Liver (tissue), 9 donors: ENCODE data around the gene SIK1. TPM values are rescaled to one million over a fixed set of nuclear protein-coding genes. Genes with fewer than 3 reads are reported as not detected.

ENCODE experiments used
- DNase-seq: peaks from one replicate; pipeline ENCODE4 v3.0.0-alpha.2; 2017; ENCODE audit warnings: low spot score
- H3K27ac ChIP-seq, 2 donors: one replicate each; pipeline ENCODE4 v1.7.0; 2013; ENCODE audit warnings: inconsistent platforms in 2 of 2, low read length in 2 of 2, control low read depth in 1 of 2, low read depth in 1 of 2, mild to moderate bottlenecking in 1 of 2
- H3K27me3 ChIP-seq, 4 donors: one replicate each; pipeline versions ENCODE4 v1.6.1 to v1.7.0; 2013; ENCODE audit warnings: low read length in 3 of 4, inconsistent platforms in 1 of 4, mild to moderate bottlenecking in 1 of 4, moderate library complexity in 1 of 4; ENCODE audit not compliant: control insufficient read depth in 4 of 4, insufficient read depth in 4 of 4
- H3K36me3 ChIP-seq, 4 donors: one replicate each; pipeline versions ENCODE4 v1.6.1 to v1.7.0; 2013; ENCODE audit warnings: low read length in 3 of 4, mild to moderate bottlenecking in 3 of 4, low read depth in 1 of 4, moderate library complexity in 1 of 4; ENCODE audit not compliant: control insufficient read depth in 4 of 4, insufficient read depth in 3 of 4
- H3K4me1 ChIP-seq, 4 donors: one replicate each; pipeline versions ENCODE4 v1.6.1 to v1.7.0; 2013; ENCODE audit warnings: low read length in 3 of 4, mild to moderate bottlenecking in 3 of 4, moderate library complexity in 1 of 4; ENCODE audit not compliant: control insufficient read depth in 4 of 4, insufficient read depth in 4 of 4
- H3K4me3 ChIP-seq, 3 donors: one replicate each; pipeline versions ENCODE4 v1.6.1 to v1.7.0; 2013; ENCODE audit warnings: low read length in 3 of 3, control low read depth in 1 of 3, low read depth in 1 of 3, mild to moderate bottlenecking in 1 of 3
- H3K9ac ChIP-seq, 2 donors: one replicate each; pipeline ENCODE4 v1.7.0; 2013; ENCODE audit warnings: low read length in 2 of 2, mild to moderate bottlenecking in 2 of 2, moderate library complexity in 2 of 2, control low read depth in 1 of 2, low read depth in 1 of 2
- H3K9me3 ChIP-seq, 4 donors: one replicate each; pipeline versions ENCODE4 v1.6.1 to v1.7.0; 2013; ENCODE audit warnings: low read length in 3 of 4; ENCODE audit not compliant: control insufficient read depth in 4 of 4
- ATF3 ChIP-seq: IDR thresholded peaks from 2 replicates; pipeline ENCODE4 v1.6.1; 2016; ENCODE audit warnings: antibody characterized with exemption
- CTCF ChIP-seq: fragments of 150-350 bp; IDR thresholded peaks from 2 replicates; pipeline ENCODE4 v1.5.1; 2017; ENCODE audit warnings: improper control_type of control experiment, low read depth, low read length; ENCODE audit not compliant: missing input control
- FOXA1 ChIP-seq: IDR thresholded peaks from 2 replicates; pipeline ENCODE4 v1.6.1; 2016; ENCODE audit warnings: antibody characterized with exemption
- FOXA2 ChIP-seq: IDR thresholded peaks from 2 replicates; pipeline ENCODE4 v1.6.1; 2016; ENCODE audit warnings: antibody characterized with exemption
- GABPA ChIP-seq, 2 donors: IDR thresholded peaks in 1 of 2; conservative IDR thresholded peaks in 1 of 2; 2 replicates each; pipeline ENCODE4 v1.6.1; 2016; ENCODE audit warnings: antibody characterized with exemption in 2 of 2, mild to moderate bottlenecking in 1 of 2, moderate library complexity in 1 of 2
- HNF4A ChIP-seq, 2 donors: conservative IDR thresholded peaks; 2 replicates each; pipeline ENCODE4 v1.6.1; 2016; ENCODE audit warnings: antibody characterized with exemption in 2 of 2, mild to moderate bottlenecking in 2 of 2
- HNF4G ChIP-seq: IDR thresholded peaks from 2 replicates; pipeline ENCODE4 v1.6.1; 2016; ENCODE audit warnings: antibody characterized with exemption
- JUND ChIP-seq, 2 donors: IDR thresholded peaks; 2 replicates each; pipeline ENCODE4 v1.6.1; 2016; ENCODE audit warnings: antibody characterized with exemption in 2 of 2
- MAX ChIP-seq: IDR thresholded peaks from 2 replicates; pipeline ENCODE4 v1.6.1; 2016; ENCODE audit warnings: antibody characterized with exemption
- NR2F2 ChIP-seq: IDR thresholded peaks from 2 replicates; pipeline ENCODE4 v1.6.1; 2016; ENCODE audit warnings: antibody characterized with exemption
- RAD21 ChIP-seq, 2 donors: IDR thresholded peaks; 2 replicates each; pipeline ENCODE4 v1.6.1; 2016; ENCODE audit warnings: antibody characterized with exemption in 2 of 2, mild to moderate bottlenecking in 2 of 2
- REST ChIP-seq: IDR thresholded peaks from 2 replicates; pipeline ENCODE4 v1.6.1; 2016; ENCODE audit warnings: antibody characterized with exemption, mild to moderate bottlenecking
- RXRA ChIP-seq, 2 donors: IDR thresholded peaks; 2 replicates each; pipeline ENCODE4 v1.6.1; 2017 to 2018; ENCODE audit warnings: antibody characterized with exemption in 2 of 2, mild to moderate bottlenecking in 1 of 2
- SP1 ChIP-seq: IDR thresholded peaks from 2 replicates; pipeline ENCODE4 v1.6.1; 2018; ENCODE audit warnings: antibody characterized with exemption, mild to moderate bottlenecking
- ZBTB33 ChIP-seq: IDR thresholded peaks from 2 replicates; pipeline ENCODE4 v1.6.1; 2016; ENCODE audit warnings: antibody characterized with exemption
- WGBS: extraction: QIAGEN DNeasy Blood & Tissue Kit; methylation state at CpG from one replicate; pipeline ENCODE4 v1.1.7; 2013; 5-methylcytosine and 5-hydroxymethylcytosine counted together
- polyA plus RNA-seq, 2 donors: library from polyadenylated mRNA; stranded (reverse) in 1 of 2; unstranded in 1 of 2; fragments of 200-250 nt in 1 of 2; fragments of >200 nt in 1 of 2; fragmentation: Nextera tagmentation in 1 of 2; extraction: Ambion mirVana in 1 of 2; gene quantifications; one replicate each; pipeline versions ENCODE4 v1.2.1 to v1.2.3, GENCODE V29; 2013 to 2015
- total RNA-seq, 2 donors: library from RNA; depleted of rRNA; stranded (reverse); fragments of >200 nt; gene quantifications; one replicate each; pipeline ENCODE4 v1.2.3, GENCODE V29; 2014
- donor health status: healthy.
- donor health status: healthy.
- donor health status: healthy.
- donor health status: healthy.
- donor health status: healthy.

SIK1 gene
- total and polyA plus RNA-seq, 4 donors: 0.53 to 1.8 (median 1.3) TPM

GRCh38 chr21:43374228-43374885, 52.6 kb downstream of the SIK1 start:
- Histone ChIP-seq H3K4me3 (no peak overlapping the region), H3K27me3 (no peaks in the 10 kb centered on the region), H3K9me3 (no peaks in the 10 kb centered on the region), H3K36me3 (no peaks in the 10 kb centered on the region), H3K9ac (no peak overlapping the region), H3K4me1 (no peaks in the 10 kb centered on the region), H3K27ac (no peak overlapping the region)
- WGBS: 96% methylated on average over 16 of the region's 16 CpGs
- TF ChIP-seq HNF4A (conservative IDR thresholded peaks at IDR 0.05) (no peak), JUND (IDR thresholded peaks at IDR 0.05) (no peak)
- DNase-seq: no peak

GRCh38 chr21:43373362-43374227, 53.3 kb downstream of the SIK1 start:
- no peak for DNase-seq
- no peaks in the 10 kb centered on the region for H3K9me3 ChIP-seq
- no peak overlapping the region for H3K4me3 ChIP-seq
- TF ChIP-seq FOXA2 (no peak), CTCF (no peak), JUND (IDR thresholded peaks at IDR 0.05) (no peak)
- no peaks in the 10 kb centered on the region for H3K27me3 ChIP-seq
- no peaks in the 10 kb centered on the region for H3K4me1 ChIP-seq
- H3K9ac ChIP-seq: no peak overlapping the region
- WGBS: 88% methylated on average over 21 of the region's 21 CpGs
- no peak overlapping the region for H3K27ac ChIP-seq
- H3K36me3 ChIP-seq: no peaks in the 10 kb centered on the region

GRCh38 chr21:43372663-43373361, 54.1 kb downstream of the SIK1 start:
- Histone ChIP-seq H3K36me3 (no peaks in the 10 kb centered on the region), H3K4me1 (no peaks in the 10 kb centered on the region), H3K27ac (no peak overlapping the region), H3K27me3 (no peaks in the 10 kb centered on the region), H3K9me3 (no peaks in the 10 kb centered on the region), H3K9ac (no peak overlapping the region), H3K4me3 (no peak overlapping the region)
- no peak for DNase-seq
- WGBS: 92% methylated on average over 26 of the region's 26 CpGs
- TF ChIP-seq RAD21 (IDR thresholded peaks at IDR 0.05): no peak
- no peak for TF ChIP-seq RXRA (IDR thresholded peaks at IDR 0.05)
- no peak for TF ChIP-seq REST
- TF ChIP-seq FOXA2: no peak
- TF ChIP-seq NR2F2: no peak
- no peak for TF ChIP-seq ZBTB33
- no peak for TF ChIP-seq ATF3
- no peak for TF ChIP-seq GABPA (IDR thresholded peaks at IDR 0.05 in 1 of 2, conservative IDR thresholded peaks at IDR 0.05 in 1 of 2)
- TF ChIP-seq FOXA1: no peak
- no peak for TF ChIP-seq MAX
- no peak for TF ChIP-seq SP1
- TF ChIP-seq HNF4G: no peak
- no peak for TF ChIP-seq JUND (IDR thresholded peaks at IDR 0.05)
